Breast epithelium (tissue), 3 donors: ENCODE results near the gene PLCH2.

Experiments
- POLR2A ChIP-seq: fragments of 450-650 bp; IDR thresholded peaks from one replicate; pipeline ENCODE4 v1.6.1; 2016; ENCODE audit warnings: antibody characterized with exemption, mild to moderate bottlenecking, moderate library complexity
- POLR2AphosphoS5 ChIP-seq, 3 donors: sonication (generic); formaldehyde crosslinking; IDR thresholded peaks; one replicate each; pipeline ENCODE4 v1.6.1; 2017; ENCODE audit warnings: antibody characterized with exemption in 3 of 3
- TF ChIP-seq, protein P1 (sequence below), 3 donors: fragments of 450-650 bp; IDR thresholded peaks; one replicate each; pipeline ENCODE4 v1.5.1; 2016 to 2017; ENCODE audit warnings: antibody characterized with exemption in 3 of 3, mild to moderate bottlenecking in 3 of 3, moderate library complexity in 3 of 3

DNA sequence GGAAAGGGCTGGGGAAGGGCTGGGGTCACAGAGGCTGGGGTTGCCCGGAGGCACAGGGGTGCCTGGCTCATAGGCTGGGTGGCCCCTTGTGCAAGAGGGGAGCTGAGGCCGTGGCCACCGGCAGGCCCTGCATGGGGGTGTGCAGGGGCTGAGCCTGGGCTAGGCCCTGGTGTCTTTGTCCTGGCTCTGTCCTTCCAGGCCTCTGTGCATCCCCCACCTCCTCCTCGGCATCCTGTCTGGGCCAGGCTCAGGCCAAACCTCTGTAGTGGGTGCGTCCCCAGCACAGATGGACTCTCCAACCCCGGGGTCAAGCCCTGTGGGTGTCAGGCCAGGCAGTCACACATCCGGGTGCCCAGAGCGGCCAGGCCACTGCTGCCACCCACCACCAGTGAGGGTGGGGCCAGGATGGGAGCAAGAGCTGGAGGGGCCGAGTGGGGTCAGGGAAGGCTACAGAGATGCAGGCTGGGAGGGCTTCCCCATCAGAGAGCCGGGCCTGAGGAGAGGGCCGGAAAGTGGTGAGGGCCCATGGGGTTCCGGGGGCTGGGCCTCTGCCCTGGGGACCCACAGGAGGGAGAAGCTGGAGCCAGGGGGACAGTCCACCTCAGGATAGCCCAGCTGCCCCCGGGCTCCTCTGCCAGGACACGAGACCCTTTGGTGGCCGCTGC is 30.9 kb downstream of the PLCH2 start:
- TF ChIP-seq, protein P1, sequence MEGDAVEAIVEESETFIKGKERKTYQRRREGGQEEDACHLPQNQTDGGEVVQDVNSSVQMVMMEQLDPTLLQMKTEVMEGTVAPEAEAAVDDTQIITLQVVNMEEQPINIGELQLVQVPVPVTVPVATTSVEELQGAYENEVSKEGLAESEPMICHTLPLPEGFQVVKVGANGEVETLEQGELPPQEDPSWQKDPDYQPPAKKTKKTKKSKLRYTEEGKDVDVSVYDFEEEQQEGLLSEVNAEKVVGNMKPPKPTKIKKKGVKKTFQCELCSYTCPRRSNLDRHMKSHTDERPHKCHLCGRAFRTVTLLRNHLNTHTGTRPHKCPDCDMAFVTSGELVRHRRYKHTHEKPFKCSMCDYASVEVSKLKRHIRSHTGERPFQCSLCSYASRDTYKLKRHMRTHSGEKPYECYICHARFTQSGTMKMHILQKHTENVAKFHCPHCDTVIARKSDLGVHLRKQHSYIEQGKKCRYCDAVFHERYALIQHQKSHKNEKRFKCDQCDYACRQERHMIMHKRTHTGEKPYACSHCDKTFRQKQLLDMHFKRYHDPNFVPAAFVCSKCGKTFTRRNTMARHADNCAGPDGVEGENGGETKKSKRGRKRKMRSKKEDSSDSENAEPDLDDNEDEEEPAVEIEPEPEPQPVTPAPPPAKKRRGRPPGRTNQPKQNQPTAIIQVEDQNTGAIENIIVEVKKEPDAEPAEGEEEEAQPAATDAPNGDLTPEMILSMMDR (IDR thresholded peaks at IDR 0.05), result no peak
- TF ChIP-seq POLR2A (no peak), POLR2AphosphoS5 (IDR thresholded peaks at IDR 0.05) (no peak)
